Measurements from ENCODE around the gene A1BG.

GRCh38 chr19:58300620-58301019 lies 52.7 kb downstream of the A1BG start:
- TF ChIP-seq POLR2AphosphoS5 (IDR thresholded peaks at IDR 0.05; ENCODE audit: borderline replicate concordance, low read depth, low read length), result no peak
- TF ChIP-seq EZH2 (IDR thresholded peaks at IDR 0.05), result no peak
- no peak for TF ChIP-seq FOXP2 (optimal IDR thresholded peaks at IDR 0.05; ENCODE audit: control extremely low read depth, extremely low read length, insufficient read depth)

All from SK-N-MC (cell line).